Spleen (tissue), 11 donors: ENCODE measurements around the gene NUP98. TPM values are rescaled to one million over a fixed set of nuclear protein-coding genes. Genes with fewer than 3 reads are reported as not detected.

Experiments used
- DNase-seq: peaks from one replicate; pipeline ENCODE4 v3.0.0-alpha.2; 2020
- H3K27ac ChIP-seq, 8 donors: fragments of 200-600 bp; sonication (generic) in 7 of 8; 1 replicate in 4 of 8; 2 replicates in 4 of 8; pipeline versions ENCODE4 v1.5.0 to v1.8.0; 2016 to 2021; ENCODE audit warnings: inconsistent platforms in 4 of 8, mild to moderate bottlenecking in 4 of 8, moderate library complexity in 1 of 8
- H3K27me3 ChIP-seq, 7 donors: fragments of 200-600 bp; sonication (generic) in 6 of 7; replicated peaks in 1 of 7; 1 replicate in 4 of 7; 2 replicates in 3 of 7; pipeline versions ENCODE4 v1.5.0 to v1.8.0; 2016 to 2021; ENCODE audit warnings: inconsistent platforms in 3 of 7, mild to moderate bottlenecking in 1 of 7
- H3K36me3 ChIP-seq, 6 donors: fragments of 200-600 bp; sonication (generic) in 5 of 6; 1 replicate in 4 of 6; 2 replicates in 2 of 6; pipeline versions ENCODE4 v1.5.0 to v1.8.0; 2016 to 2021; ENCODE audit warnings: inconsistent platforms in 2 of 6
- H3K4me1 ChIP-seq, 6 donors: fragments of 200-600 bp; sonication (generic) in 5 of 6; 1 replicate in 3 of 6; 2 replicates in 3 of 6; pipeline versions ENCODE4 v1.5.0 to v1.8.0; 2016 to 2021; ENCODE audit warnings: inconsistent platforms in 3 of 6
- H3K4me3 ChIP-seq, 8 donors: fragments of 200-600 bp; sonication (generic) in 7 of 8; 1 replicate in 4 of 8; 2 replicates in 4 of 8; pipeline versions ENCODE4 v1.5.0 to v1.8.0; 2016 to 2021; ENCODE audit warnings: inconsistent platforms in 4 of 8, mild to moderate bottlenecking in 4 of 8, moderate library complexity in 2 of 8
- H3K9me3 ChIP-seq, 8 donors: fragments of 200-600 bp; sonication (generic) in 7 of 8; 1 replicate in 4 of 8; 2 replicates in 4 of 8; pipeline versions ENCODE4 v1.5.0 to v1.8.0; 2016 to 2021; ENCODE audit warnings: inconsistent platforms in 4 of 8
- POLR2A ChIP-seq, 3 donors: fragments of 450-650 bp; IDR thresholded peaks; one replicate each; pipeline ENCODE4 v1.5.1; 2017; ENCODE audit warnings: antibody characterized with exemption in 3 of 3, mild to moderate bottlenecking in 1 of 3
- POLR2AphosphoS5 ChIP-seq, 3 donors: sonication (generic); formaldehyde crosslinking; IDR thresholded peaks; one replicate each; pipeline ENCODE4 v1.5.1; 2017; ENCODE audit warnings: antibody characterized with exemption in 3 of 3
- WGBS, 5 donors: extraction: QIAGEN DNeasy Blood & Tissue Kit in 3 of 5; methylation state at CpG; one replicate each; pipeline versions ENCODE4 v1.1.5 to v1.1.7; 2013 to 2018; 5-methylcytosine and 5-hydroxymethylcytosine counted together
- intact Hi-C: fragments of 100-400 bp; cut with DNase I; formaldehyde crosslinking; loops from one replicate; pipeline ENCODE4 v1.15.0; 2023; ENCODE audit warnings: low total_unique reads
- polyA plus RNA-seq, 3 donors: library from polyadenylated mRNA; stranded (reverse); fragments of 200-250 nt; gene quantifications; one replicate each; pipeline ENCODE4 v1.2.1, GENCODE V29; 2013
- total RNA-seq, 7 donors: library from RNA; depleted of rRNA in 3 of 7; stranded (reverse); fragments of >200 nt in 3 of 7; fragmentation: NEBNext Ultra II Directional in 4 of 7; extraction: Animal tissue kit (Norgen Biotek cat#: 25700) in 4 of 7; gene quantifications; one replicate each; pipeline versions ENCODE4 v1.1.0 to v1.2.1, GENCODE V29; 2016 to 2021
- TF ChIP-seq, protein P1 (sequence below), 11 experiments: fragments of 200-600 bp in 7 of 11; fragments of 450-650 bp in 4 of 11; sonication (generic) in 4 of 11; IDR thresholded peaks in 8 of 11; conservative IDR thresholded peaks in 3 of 11; 1 replicate in 7 of 11; 2 replicates in 4 of 11; pipeline versions ENCODE4 v1.4.0 to v1.8.0; 2016 to 2021; ENCODE audit warnings: antibody characterized with exemption in 11 of 11, inconsistent platforms in 4 of 11, mild to moderate bottlenecking in 1 of 11
- donor health status: healthy with polysubstance abuse.
- donor health status: DM: no; HTN: no; CAD: no; lungs with moderate emphysema.
- donor health status: DM: no; HTN: no; CAD: no.
- donor health status: Bipolar disorder and iron deficiency.
- donor health status: healthy.
- donor health status: DM: no; HTN: no; CAD: no.
- donor health status: DM: yes; HTN: yes; CAD: no.

Gene NUP98
- total and polyA plus RNA-seq, 10 donors = 12.6 to 171 (median 88.7) TPM

DNA sequence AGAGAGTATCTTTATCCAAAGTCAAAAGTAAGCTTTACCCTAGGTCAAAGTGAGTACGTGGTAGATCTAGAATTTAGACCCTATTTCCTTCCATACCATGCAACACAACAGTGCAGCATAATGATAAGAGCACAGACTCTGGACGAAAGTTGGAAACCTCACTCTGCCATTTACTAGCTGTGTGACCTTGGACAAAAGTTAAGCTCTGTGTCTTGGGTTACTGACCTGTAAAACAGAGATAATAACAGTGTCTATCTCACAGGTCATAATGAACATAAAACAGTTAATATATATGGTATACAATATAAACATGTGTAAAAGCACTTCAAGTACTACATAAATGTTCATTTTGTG, 112.6 kb downstream of the NUP98 start:
- intact Hi-C loops = no loop called here
- Histone ChIP-seq H3K27me3 (no peaks in the 10 kb centered on the region), H3K9me3 (no peaks in the 10 kb centered on the region), H3K36me3 (peaks cover 0 to 100% (median 95%) of the 10 kb centered on the region in 6 donors), H3K27ac (peak overlapping the region in 1 of 8 donors; percentile 15), H3K4me3 (no peak overlapping the region), H3K4me1 (no peaks in the 10 kb centered on the region)
- no peak for DNase-seq
- 78 to 88% (median 84%) methylated on average over 2 of the region's 2 CpGs for WGBS, 5 donors
- TF ChIP-seq, protein P1, sequence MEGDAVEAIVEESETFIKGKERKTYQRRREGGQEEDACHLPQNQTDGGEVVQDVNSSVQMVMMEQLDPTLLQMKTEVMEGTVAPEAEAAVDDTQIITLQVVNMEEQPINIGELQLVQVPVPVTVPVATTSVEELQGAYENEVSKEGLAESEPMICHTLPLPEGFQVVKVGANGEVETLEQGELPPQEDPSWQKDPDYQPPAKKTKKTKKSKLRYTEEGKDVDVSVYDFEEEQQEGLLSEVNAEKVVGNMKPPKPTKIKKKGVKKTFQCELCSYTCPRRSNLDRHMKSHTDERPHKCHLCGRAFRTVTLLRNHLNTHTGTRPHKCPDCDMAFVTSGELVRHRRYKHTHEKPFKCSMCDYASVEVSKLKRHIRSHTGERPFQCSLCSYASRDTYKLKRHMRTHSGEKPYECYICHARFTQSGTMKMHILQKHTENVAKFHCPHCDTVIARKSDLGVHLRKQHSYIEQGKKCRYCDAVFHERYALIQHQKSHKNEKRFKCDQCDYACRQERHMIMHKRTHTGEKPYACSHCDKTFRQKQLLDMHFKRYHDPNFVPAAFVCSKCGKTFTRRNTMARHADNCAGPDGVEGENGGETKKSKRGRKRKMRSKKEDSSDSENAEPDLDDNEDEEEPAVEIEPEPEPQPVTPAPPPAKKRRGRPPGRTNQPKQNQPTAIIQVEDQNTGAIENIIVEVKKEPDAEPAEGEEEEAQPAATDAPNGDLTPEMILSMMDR (IDR thresholded peaks at IDR 0.05 in 8 of 11, conservative IDR thresholded peaks at IDR 0.05 in 3 of 11) = no peak
- TF ChIP-seq POLR2A (IDR thresholded peaks at IDR 0.05) (no peak), POLR2AphosphoS5 (IDR thresholded peaks at IDR 0.05) (no peak)

DNA sequence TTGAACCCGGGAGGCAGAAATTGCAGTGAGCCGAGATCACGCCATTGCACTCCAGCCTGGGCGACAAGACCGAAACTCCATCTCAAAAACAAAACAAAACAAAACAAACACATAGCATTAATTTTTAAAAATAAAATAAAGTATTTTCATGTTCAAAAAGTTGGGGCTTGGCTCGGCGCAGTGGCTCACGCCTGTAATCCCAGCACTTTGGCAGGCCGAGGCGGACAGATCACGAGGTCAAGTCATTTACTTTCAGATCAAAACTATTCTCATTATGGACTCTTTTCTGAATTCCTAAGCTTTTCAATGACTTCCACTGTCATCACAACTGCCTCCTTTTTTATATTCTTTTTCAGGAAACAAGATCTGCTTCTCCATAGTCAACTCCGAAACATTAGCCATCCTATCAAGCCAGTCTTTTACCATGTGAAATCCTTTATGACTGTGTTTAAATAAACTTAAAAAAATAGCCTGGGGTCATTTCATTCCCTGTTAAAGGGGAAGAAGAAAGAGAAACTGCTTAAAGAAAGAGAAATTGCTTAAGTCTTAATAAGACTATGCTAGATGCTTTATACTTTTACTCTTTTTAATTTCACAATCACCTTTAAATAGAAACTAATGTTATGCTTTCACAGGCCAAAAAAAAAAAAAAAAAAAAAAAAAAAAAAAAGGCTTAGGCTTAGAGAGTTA, 113.1 kb downstream of the NUP98 start:
- no peak for DNase-seq
- Histone ChIP-seq H3K27me3 (no peaks in the 10 kb centered on the region), H3K4me1 (no peaks in the 10 kb centered on the region), H3K36me3 (peaks cover 2 to 100% (median 95%) of the 10 kb centered on the region in 6 donors), H3K4me3 (no peak overlapping the region), H3K27ac (peak overlapping the region in 1 of 8 donors; percentile 15), H3K9me3 (no peaks in the 10 kb centered on the region)
- 84 to 94% (median 88%) methylated on average over 12 of the region's 12 CpGs for WGBS, 5 donors
- intact Hi-C loops = no loop called here
- TF ChIP-seq, protein P1 (IDR thresholded peaks at IDR 0.05 in 8 of 11, conservative IDR thresholded peaks at IDR 0.05 in 3 of 11) = no peak
- TF ChIP-seq POLR2A (IDR thresholded peaks at IDR 0.05) = no peak
- no peak for TF ChIP-seq POLR2AphosphoS5 (IDR thresholded peaks at IDR 0.05)

DNA sequence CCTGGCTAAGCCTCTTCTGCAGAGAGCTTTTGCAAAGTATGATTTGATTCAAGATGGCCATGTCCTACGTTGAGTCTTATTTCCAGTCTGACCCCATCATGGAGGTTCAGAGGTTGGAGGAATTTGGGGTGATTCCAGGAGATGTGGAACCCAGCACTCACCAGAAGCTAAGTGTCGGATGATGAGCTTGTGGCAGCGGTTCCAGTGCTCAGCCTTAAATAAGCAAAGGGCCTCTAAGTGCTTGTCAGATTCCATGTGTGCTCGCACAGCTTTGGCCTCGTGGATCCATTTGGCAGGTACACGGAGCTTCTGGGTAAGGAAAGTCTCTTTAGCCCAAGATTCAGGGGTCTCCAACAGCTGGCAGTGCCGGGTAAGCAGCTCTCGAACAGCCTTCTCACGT, 114.3 kb downstream of the NUP98 start:
- intact Hi-C loops = no loop called here
- WGBS, 5 donors = 93 to 99% (median 97%) methylated on average over 9 of the region's 9 CpGs
- no peak overlapping the region for H3K27ac ChIP-seq

DNA sequence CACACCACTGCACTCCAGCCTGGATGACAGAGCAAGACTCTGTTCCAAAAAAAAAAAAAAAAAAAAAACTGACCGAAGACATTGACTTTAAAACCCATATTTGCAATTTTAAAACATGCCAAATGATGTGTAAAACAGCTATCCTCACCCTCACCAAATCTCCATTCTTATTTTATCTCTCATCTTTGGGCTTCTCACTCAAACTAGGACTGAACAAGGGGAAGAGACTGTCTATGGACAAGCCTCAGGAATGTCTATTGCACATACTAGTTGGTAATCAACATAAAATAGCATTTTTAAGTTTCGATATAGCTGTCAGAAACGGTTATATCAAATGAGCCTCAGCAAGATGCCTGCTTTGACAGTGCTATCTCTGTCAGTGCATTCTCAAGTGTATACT, 118.3 kb downstream of the NUP98 start:
- H3K36me3 ChIP-seq = peaks cover 11 to 100% (median 98%) of the 10 kb centered on the region in 6 donors
- no peaks in the 10 kb centered on the region for H3K9me3 ChIP-seq
- TF ChIP-seq POLR2A (IDR thresholded peaks at IDR 0.05) (no peak), POLR2AphosphoS5 (IDR thresholded peaks at IDR 0.05) (no peak)
- TF ChIP-seq, protein P1 (IDR thresholded peaks at IDR 0.05 in 8 of 11, conservative IDR thresholded peaks at IDR 0.05 in 3 of 11) = no peak
- WGBS, 5 donors = 93 to 99% (median 98%) methylated on average over 3 of the region's 3 CpGs
- no peaks in the 10 kb centered on the region for H3K27me3 ChIP-seq
- H3K4me1 ChIP-seq = no peaks in the 10 kb centered on the region
- H3K4me3 ChIP-seq = no peak overlapping the region
- intact Hi-C loops = no loop called here
- no peak overlapping the region for H3K27ac ChIP-seq
- DNase-seq = no peak

More for the DNA sequence above, 114.3 kb downstream of the NUP98 start:
- H3K27me3 ChIP-seq = no peaks in the 10 kb centered on the region
- TF ChIP-seq POLR2AphosphoS5 (IDR thresholded peaks at IDR 0.05) (no peak), POLR2A (IDR thresholded peaks at IDR 0.05) (no peak)
- TF ChIP-seq, protein P1 (IDR thresholded peaks at IDR 0.05 in 8 of 11, conservative IDR thresholded peaks at IDR 0.05 in 3 of 11) = no peak
- no peak overlapping the region for H3K4me3 ChIP-seq
- DNase-seq = no peak
- H3K36me3 ChIP-seq = peaks cover 7 to 100% (median 96%) of the 10 kb centered on the region in 6 donors
- H3K4me1 ChIP-seq = no peaks in the 10 kb centered on the region
- no peaks in the 10 kb centered on the region for H3K9me3 ChIP-seq
